Ammon's horn (tissue), 1 donor: Measurements from ENCODE around the gene PMS1.
"Not testable (repeated sequence)": the region's sequence is repeated elsewhere in the genome, so short reads cannot be mapped to it uniquely, and the experiment has no call there.

ENCODE experiments used
- DNase-seq: peaks from one replicate; pipeline ENCODE4 v3.0.0-alpha.2; 2016; ENCODE audit warnings: low spot score

Gene PMS1

GRCh38 chr2:189783927-189784867, at the start of gene PMS1, which contains the start of gene ORMDL1:
Gene PMS1 (plus strand): TSS chr2:189784450. CDS start chr2:189791810, 7,360 bp downstream.
Gene ORMDL1 (minus strand): TSS chr2:189784339. CDS start chr2:189782595, 1,744 bp downstream.
- DNase-seq, result peak; percentile 99

- peak; percentile 30 for DNase-seq
Measured at GRCh38 chr2:189751080-189751658, 33.1 kb upstream of the PMS1 start.

DNA sequence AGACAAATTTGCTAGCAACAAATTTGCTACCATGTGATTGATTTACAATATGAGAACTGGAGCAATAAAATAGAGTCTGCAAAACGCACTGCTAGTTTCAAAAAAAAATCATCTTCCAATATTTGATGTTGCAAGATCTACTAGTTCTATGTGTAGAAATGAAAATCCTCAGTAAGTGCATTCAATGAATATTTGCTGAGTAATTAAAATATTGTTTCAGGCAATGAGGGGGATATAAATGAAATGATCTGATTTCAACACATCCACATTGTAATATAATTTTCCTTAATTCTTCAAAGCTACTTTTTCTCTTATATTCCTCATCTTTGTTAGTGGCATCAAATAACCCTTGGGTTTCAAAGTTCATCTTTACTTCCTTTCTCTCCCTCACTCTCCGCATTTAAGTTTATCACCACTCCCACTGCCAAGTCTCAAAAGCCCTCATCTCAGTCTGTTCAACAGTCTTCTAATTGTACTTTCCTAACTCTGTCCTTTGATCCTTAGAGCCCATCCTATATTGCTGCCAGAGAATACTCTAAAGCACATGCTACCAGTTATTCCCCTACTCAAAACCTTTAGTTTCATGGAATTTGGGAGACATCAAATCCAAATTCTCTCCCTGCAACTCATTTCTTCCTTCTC, 27.8 kb upstream of the PMS1 start:
- no peak for DNase-seq

DNA sequence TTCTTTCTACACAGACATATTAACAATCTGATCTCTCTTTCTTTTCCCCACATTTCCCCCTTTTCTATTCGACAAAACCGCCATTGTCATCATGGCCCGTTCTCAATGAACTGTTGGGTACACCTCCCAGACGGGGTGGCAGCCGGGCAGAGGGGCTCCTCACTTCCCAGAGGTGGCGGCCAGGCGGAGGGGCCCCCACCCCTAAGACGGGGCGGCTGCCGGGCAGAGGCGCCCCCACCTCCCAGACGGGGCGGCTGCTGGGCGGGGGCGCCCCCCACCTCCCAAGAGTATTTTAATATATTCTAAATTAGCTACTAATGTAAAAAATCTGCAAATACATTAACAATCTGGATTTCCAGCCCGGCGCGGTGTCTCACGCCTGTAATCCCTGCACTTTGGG, 24.1 kb upstream of the PMS1 start:
- not testable (repeated sequence) for DNase-seq

- DNase-seq, result no peak
Measured at GRCh38 chr2:189762229-189762550, 22.1 kb upstream of the PMS1 start.

DNA sequence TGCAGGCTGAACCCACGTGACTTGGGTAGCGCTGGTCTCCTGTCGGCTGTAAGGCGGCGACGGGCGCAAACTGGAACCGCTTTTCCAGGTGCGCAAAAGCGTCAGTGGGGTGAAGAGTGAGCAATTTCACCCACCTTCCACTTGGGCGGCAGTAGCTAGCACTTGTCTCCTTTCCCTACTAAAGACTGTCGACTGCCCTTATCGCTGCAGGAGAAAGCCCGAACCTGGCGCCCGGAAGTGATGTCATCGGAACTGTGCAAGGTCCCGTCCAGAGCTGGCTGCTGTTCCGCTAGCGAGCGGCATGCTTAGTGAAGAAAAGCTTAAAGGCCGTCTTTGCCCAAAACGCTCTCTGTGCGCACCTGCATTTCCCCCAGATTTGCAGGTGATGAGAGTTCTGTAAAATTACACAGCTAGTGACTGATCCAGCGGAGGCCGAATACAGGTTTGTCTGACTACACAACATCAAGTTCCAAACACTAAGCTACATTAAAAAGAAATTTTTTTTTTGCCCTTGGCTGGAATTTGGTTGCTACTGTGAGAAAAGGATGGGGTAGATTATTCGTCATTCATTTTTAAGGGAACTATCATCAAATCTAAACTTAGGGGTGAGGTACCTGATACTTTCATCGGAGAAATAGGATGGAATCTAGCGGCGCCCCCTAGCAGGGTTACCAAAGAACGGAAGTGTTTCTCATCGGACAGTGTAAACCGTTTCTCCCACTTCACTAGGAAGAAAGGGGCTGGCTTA, 21.5 kb upstream of the PMS1 start, which contains the start of gene OSGEPL1:
Gene OSGEPL1 (minus strand): TSS at position 242 of the 748 bp plus-strand sequence. CDS start 1,152 bp downstream, outside the sequence.
- peak; percentile 97 for DNase-seq

DNA sequence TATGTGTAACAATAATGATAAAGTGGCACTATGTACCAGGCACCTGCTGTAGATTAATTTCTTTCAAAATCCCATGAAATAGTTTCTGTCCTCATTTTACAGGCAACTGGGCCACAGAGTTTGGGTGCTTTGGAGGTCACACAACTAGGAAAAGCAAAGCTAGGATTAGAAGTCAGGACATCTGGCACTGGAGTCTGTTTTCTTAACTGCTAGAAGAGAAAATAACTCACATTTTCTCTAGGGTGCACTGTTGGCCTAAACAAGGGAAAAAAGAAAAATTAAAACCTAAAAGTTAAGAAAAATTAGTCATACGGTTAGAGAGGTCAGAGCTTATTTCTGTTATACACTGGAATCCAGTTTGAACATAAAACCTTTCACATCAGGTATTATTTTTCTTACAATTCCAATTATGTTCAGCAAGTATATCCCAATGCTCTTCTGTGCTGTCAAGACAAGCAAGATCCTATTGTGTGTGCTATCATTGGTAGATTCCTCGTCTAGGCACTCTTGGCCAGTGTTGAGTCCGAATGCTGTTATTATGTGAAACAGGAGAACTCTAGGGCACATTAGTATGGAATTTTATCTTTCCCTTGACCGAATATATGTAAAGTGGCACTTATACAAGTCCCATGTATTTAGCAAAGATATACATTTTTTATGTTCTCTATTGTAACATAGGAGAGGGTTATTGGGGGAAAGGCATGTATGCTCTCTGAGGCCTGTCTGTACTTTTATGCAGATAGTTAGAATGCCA, 20.2 kb upstream of the PMS1 start:
- DNase-seq, result no peak

DNA sequence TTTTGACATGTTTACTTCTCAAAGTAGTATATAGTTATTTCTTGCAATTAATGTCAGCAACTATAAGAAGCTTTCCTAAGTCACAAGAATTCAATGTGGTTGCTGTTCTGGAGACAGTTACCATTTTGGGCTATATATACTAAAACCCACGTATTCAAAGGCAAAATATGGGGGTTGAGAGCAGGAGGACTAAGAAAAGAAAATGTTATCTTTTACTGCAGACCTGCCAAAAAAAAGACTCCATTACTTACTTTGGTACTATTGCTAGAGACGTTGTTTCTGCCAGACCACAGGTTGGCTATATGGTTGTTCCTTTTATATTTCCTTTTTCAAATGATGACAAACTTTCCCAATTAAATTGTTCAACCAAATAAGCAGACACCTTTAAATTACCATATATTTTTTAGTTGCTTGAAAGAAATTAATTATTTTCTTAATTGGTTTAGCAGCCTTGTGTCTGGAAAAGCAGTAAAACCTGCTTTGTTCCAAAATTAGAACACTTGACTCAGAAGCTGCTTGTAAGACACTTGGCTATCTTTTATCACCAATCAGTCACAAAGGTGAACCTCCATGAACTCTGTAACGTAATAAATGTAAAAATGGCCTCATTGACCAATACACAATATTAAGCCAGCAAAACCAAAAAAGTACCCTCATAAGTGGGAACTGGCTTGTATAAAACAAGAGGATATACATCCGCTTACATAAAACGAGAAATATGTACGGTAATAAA, 13.5 kb upstream of the PMS1 start:
- no peak for DNase-seq

- DNase-seq, result no peak
Measured at GRCh38 chr2:189772212-189772611, 12.0 kb upstream of the PMS1 start.

DNA sequence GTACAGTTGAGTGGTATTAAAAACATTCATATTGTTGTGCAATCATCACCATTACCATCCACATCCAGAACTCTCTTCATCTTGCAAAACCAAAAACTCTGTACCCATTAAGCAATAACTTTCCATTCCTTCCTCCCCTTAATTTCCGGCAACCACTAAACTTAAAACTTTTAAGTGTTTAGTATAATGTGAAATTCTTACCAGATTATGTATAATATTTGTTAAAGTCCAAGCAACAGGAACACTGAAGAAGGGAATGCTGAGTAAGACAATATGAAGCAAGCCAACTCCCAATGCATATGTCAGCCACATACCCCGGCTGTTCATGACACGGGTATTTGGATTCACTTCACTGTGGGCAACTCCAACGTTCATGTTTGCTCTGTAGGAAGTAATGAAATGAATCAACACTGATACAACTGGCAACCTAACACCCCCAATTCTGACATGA, 2.0 kb upstream of the PMS1 start:
- DNase-seq, result no peak

DNA sequence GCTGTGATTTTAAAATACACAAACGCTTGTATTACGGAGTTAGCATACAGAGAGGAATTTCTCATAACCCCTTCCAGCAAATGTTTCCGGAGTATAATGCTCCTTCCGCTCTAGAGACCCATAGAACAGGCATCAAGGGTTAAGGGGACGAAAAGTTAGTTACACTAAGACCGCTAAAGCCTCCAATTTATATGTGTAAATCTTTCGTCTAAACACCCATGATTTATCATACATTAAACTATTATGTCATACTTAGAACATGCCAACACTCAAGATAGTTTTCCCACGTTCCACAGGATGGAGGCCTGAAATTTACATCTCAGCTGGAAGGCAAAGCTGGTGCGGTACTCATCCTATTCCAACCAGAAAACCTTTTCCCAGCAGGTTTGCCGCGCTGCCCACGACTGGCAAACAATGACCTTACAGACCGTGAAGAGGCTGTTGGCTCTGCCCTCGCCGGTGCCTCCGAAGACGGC, 761 bp upstream of the PMS1 start:
- peak; percentile 14 for DNase-seq

DNA sequence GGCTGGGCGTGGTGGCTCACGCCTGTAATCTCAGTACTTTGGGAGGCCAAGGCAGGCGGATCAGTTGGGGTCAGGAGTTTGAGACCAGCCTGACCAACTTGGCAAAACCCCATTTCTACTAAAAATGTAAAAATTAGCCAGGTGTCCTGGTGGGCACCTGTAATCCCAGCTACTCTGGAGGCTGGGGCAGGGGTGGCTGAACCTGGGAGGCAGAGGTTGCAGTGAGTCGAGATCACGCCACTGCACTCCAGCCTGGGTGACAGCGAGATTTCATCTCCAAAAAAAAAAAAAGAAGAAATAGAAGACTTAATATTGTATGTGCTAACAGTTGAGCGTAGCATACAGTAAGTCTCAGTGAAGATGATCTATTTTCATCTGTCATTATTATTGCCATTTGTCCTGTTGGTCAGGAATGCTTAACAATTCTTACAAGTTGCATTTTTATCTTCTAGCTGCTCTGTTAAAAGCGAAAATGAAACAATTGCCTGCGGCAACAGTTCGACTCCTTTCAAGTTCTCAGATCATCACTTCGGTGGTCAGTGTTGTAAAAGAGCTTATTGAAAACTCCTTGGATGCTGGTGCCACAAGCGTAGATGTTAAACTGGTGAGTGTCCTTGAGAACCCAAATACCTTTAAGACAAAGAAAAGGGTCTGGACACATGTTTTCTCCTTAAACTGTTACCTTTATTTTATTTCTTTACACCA, 7.2 kb downstream of the PMS1 start:
- no peak for DNase-seq

DNA sequence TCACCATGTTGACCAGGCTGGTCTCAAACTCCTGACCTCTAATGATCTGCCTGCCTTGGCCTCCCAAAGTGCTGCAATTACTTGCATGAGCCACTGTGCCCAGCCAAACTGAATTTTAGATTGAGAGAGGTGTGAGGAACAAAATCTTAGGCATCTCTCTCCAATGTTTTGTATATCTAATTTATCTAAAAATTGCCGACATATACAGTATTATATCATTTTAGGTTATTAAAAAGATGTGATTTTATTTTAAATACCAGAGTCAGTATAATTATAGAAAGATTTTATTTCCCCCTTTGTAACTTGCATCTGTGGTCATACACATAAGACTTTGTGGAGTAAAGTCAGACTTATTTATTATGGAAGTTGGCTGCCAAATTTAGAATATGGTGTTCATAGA, 10.1 kb downstream of the PMS1 start:
- DNase-seq, result no peak

DNA sequence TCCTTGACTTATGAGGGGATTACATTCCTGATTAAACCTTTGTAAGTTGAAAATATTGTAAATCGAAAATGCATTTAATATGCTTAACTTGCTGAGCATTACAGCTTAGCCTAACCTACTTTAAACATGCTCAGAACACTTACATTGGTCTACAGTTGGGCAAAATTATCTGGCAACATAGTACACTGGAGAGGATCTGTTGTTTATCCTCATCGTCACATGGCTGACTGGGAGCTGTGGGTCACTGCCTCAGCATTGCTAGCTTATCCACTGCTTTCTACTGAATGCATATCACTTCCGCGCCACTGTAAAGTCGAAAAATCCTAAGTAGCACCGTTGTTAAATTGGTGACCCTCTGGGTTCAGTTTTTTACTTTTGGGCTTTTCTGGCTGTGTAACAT, 13.7 kb downstream of the PMS1 start:
- DNase-seq, result peak; percentile 23

- DNase-seq, result peak; percentile 61
Measured at GRCh38 chr2:189798312-189799029, 14.2 kb downstream of the PMS1 start.

GRCh38 chr2:189799030-189799331, 14.7 kb downstream of the PMS1 start:
- no peak for DNase-seq

DNA sequence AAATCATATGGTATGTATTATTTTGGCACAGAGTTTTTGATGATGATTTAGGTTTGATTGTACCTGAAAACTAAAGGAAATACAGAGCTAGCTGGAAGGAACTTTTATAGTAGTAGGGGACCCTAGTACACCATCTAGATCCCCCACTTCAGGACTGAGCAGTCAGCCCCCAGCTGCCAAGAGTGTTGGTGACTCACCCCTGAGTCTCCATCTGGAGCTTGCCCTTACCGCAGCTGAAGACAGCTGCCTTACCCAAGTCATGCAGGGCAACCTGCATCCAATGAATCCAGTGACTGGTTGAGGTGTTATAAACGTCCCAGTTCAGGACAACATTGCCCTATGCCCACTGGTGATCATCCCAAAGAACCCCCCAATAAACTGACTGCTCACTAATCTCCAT, 15.3 kb downstream of the PMS1 start:
- no peak for DNase-seq

- no peak for DNase-seq
Measured at GRCh38 chr2:189802396-189802912, 18.2 kb downstream of the PMS1 start.

DNA sequence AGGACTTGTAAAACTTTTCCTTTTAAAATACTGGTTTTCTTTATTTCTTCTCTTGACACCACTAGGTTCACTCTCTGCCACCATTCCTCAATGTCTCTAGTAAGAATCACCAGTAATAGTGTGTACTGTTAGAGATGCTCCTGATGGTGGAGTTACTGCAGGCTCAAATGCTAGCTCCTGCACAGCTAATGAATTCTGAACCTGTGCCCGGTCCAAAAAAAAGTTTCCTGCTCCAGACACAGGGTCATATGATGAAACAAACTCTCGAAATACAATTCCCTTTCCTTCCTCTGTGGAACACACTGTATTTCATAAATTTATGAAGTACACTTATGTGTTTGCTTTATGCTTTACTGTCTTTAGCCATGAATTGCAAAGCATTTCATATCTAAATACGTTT, 19.2 kb downstream of the PMS1 start:
- DNase-seq, result no peak
